Measurements from ENCODE around the gene CNDP2.
"Not testable (repeated sequence)": the region's sequence is repeated elsewhere in the genome, so short reads cannot be mapped to it uniquely, and the experiment has no call there.

DNA sequence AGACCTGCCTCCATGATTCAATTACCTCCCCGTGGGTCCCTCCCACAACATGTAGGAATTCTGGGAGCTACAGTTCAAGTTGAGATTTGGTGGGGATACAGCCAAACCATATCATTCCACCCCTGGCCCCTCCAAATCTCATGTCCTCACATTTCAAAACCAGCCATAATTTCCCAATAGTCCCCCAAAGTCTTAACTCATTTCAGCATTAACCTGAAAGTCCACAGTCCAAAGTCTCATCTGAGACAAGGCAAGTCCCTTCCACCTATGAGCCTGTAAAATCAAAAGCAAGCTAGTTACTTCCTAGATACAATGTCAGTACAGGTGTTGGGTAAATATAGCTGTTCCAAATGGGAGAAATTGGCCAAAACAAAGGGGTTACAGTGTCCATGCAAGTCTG lies 69.0 kb downstream of the CNDP2 start:
- TF ChIP-seq, protein P1, sequence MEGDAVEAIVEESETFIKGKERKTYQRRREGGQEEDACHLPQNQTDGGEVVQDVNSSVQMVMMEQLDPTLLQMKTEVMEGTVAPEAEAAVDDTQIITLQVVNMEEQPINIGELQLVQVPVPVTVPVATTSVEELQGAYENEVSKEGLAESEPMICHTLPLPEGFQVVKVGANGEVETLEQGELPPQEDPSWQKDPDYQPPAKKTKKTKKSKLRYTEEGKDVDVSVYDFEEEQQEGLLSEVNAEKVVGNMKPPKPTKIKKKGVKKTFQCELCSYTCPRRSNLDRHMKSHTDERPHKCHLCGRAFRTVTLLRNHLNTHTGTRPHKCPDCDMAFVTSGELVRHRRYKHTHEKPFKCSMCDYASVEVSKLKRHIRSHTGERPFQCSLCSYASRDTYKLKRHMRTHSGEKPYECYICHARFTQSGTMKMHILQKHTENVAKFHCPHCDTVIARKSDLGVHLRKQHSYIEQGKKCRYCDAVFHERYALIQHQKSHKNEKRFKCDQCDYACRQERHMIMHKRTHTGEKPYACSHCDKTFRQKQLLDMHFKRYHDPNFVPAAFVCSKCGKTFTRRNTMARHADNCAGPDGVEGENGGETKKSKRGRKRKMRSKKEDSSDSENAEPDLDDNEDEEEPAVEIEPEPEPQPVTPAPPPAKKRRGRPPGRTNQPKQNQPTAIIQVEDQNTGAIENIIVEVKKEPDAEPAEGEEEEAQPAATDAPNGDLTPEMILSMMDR (IDR thresholded peaks at IDR 0.05; ENCODE audit: low read depth, low read length): not testable (repeated sequence)
- TF ChIP-seq, protein P2, sequence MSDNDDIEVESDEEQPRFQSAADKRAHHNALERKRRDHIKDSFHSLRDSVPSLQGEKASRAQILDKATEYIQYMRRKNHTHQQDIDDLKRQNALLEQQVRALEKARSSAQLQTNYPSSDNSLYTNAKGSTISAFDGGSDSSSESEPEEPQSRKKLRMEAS (IDR thresholded peaks at IDR 0.05; ENCODE audit: low read depth, low read length): not testable (repeated sequence)
- TF ChIP-seq POLR2A (IDR thresholded peaks at IDR 0.05; ENCODE audit: extremely low read depth, insufficient read length): not testable (repeated sequence)
